SK-N-SH (cell line): ENCODE results near the gene PTK7. TPM values are rescaled to one million over a fixed set of nuclear protein-coding genes. Genes with fewer than 3 reads are reported as not detected.

Experiments
- CTCF ChIA-PET: fragments of 300-600, 350-600 bp; formaldehyde crosslinking; extraction: SDS; loops from one replicate; lab custom pipeline; 2021; lab: Yijun Ruan, JAX
- POLR2A ChIA-PET: fragments of 350-600 bp; sonication (Branson Sonifier 250); formaldehyde crosslinking; extraction: SDS; loops from one replicate; lab custom pipeline; 2020; ENCODE audit warnings: antibody characterized with exemption, inconsistent platforms; lab: Yijun Ruan, JAX
- DNase-seq: peaks from one replicate; pipeline ENCODE4 v3.0.0; 2012
- H2AFZ ChIP-seq: fragments of 200-600 bp; sonication (generic); 2 replicates; pipeline ENCODE4 v1.8.1; 2016; ENCODE audit warnings: antibody characterized with exemption, mild to moderate bottlenecking, low read depth
- H3F3A ChIP-seq: fragments of 200-600 bp; sonication (generic); replicated peaks from 2 replicates; pipeline ENCODE3; 2016; ENCODE audit warnings: antibody characterized with exemption, mild to moderate bottlenecking; ENCODE audit not compliant: insufficient read depth
- H3K27ac ChIP-seq, 2 experiments: fragments of 200-500 bp in 1 of 2; fragments of 200-600 bp in 1 of 2; sonication (Bioruptor generic) in 1 of 2; sonication (generic), shearing (Covaris generic) in 1 of 2; 2 replicates each; pipeline versions ENCODE4 v1.5.1 to v1.6.1; 2014 to 2016; ENCODE audit warnings: low read depth in 2 of 2, inconsistent platforms in 1 of 2, low read length in 1 of 2, mild to moderate bottlenecking in 1 of 2, mixed read lengths in 1 of 2
- H3K27me3 ChIP-seq: fragments of 200-600 bp; sonication (generic), shearing (Covaris generic); 2 replicates; pipeline ENCODE4 v1.6.1; 2016; ENCODE audit warnings: mixed run types; ENCODE audit not compliant: insufficient read depth
- H3K36me3 ChIP-seq, 2 experiments: fragments of 200-500 bp in 1 of 2; fragments of 200-600 bp in 1 of 2; sonication (Bioruptor generic) in 1 of 2; sonication (generic) in 1 of 2; replicated peaks in 1 of 2; 2 replicates each; pipeline versions ENCODE3 to v1.5.1; 2014 to 2016; ENCODE audit warnings: low read length in 1 of 2, mild to moderate bottlenecking in 1 of 2; ENCODE audit not compliant: insufficient read depth in 2 of 2, control insufficient read depth in 1 of 2
- H3K4me1 ChIP-seq, 2 experiments: fragments of 200-500 bp in 1 of 2; fragments of 200-600 bp in 1 of 2; sonication (Bioruptor generic) in 1 of 2; sonication (generic), shearing (Covaris generic) in 1 of 2; 2 replicates each; pipeline versions ENCODE4 v1.5.1 to v1.6.1; 2014 to 2016; ENCODE audit warnings: low read depth in 1 of 2, low read length in 1 of 2, mixed run types in 1 of 2; ENCODE audit not compliant: insufficient read depth in 2 of 2, control insufficient read depth in 1 of 2
- H3K4me2 ChIP-seq: fragments of 200-600 bp; sonication (generic), shearing (Covaris generic); 2 replicates; pipeline ENCODE4 v1.6.1; 2017; ENCODE audit warnings: mixed run types
- H3K4me3 ChIP-seq, 2 experiments: fragments of 200-500 bp in 1 of 2; fragments of 200-600 bp in 1 of 2; sonication (Bioruptor generic) in 1 of 2; sonication (generic), shearing (Covaris generic) in 1 of 2; 2 replicates each; pipeline versions ENCODE4 v1.5.1 to v1.8.1; 2014 to 2016; ENCODE audit warnings: low read depth in 2 of 2, inconsistent platforms in 1 of 2, low read length in 1 of 2, mild to moderate bottlenecking in 1 of 2, mixed read lengths in 1 of 2, moderate library complexity in 1 of 2
- H3K79me2 ChIP-seq: fragments of 200-600 bp; sonication (generic); 2 replicates; pipeline ENCODE4 v1.8.1; 2017; ENCODE audit warnings: mild to moderate bottlenecking; ENCODE audit not compliant: insufficient read depth
- H3K9ac ChIP-seq: fragments of 200-600 bp; sonication (generic); 2 replicates; pipeline ENCODE4 v1.6.1; 2017; ENCODE audit warnings: mixed run types
- H3K9me2 ChIP-seq: fragments of 200-600 bp; sonication (generic); 2 replicates; pipeline ENCODE4 v1.6.1; 2017; ENCODE audit warnings: mixed run types
- H3K9me3 ChIP-seq: fragments of 200-600 bp; sonication (generic); 2 replicates; pipeline ENCODE4 v1.6.1; 2017; ENCODE audit warnings: mixed run types, mild to moderate bottlenecking, moderate library complexity
- H4K20me1 ChIP-seq: fragments of 200-600 bp; sonication (generic); 2 replicates; pipeline ENCODE4 v1.6.1; 2017; ENCODE audit warnings: mild to moderate bottlenecking, mixed run types; ENCODE audit not compliant: insufficient read depth
- ELF1 ChIP-seq: IDR thresholded peaks from 2 replicates; pipeline ENCODE4 v1.4.0; 2012
- EP300 ChIP-seq, 2 experiments: IDR thresholded peaks; 2 replicates each; pipeline versions ENCODE4 v1.4.0 to v1.6.1; 2012; ENCODE audit warnings: borderline replicate concordance in 1 of 2, low read depth in 1 of 2, low read length in 1 of 2
- FOSL2 ChIP-seq: IDR thresholded peaks from 2 replicates; pipeline ENCODE4 v1.4.0; 2012; ENCODE audit warnings: low read depth, mild to moderate bottlenecking, moderate library complexity, borderline replicate concordance
- FOXM1 ChIP-seq: IDR thresholded peaks from 2 replicates; pipeline ENCODE4 v1.4.0; 2012; ENCODE audit warnings: low read depth, mild to moderate bottlenecking
- GATA2 ChIP-seq: sonication (generic); formaldehyde crosslinking; IDR thresholded peaks from 2 replicates; pipeline ENCODE4 v1.5.0; 2020; ENCODE audit warnings: mild to moderate bottlenecking, missing genetic modification reagents
- JUND ChIP-seq: IDR thresholded peaks from 2 replicates; pipeline ENCODE4 v1.4.0; 2012
- MAX ChIP-seq: IDR thresholded peaks from 2 replicates; pipeline ENCODE4 v1.4.0; 2012; ENCODE audit warnings: low read depth
- MXI1 ChIP-seq: IDR thresholded peaks from 2 replicates; pipeline ENCODE4 v1.6.1; 2012; ENCODE audit warnings: mild to moderate bottlenecking, low read depth, low read length, improper control_type of control experiment
- NFIC ChIP-seq: IDR thresholded peaks from 2 replicates; pipeline ENCODE4 v1.4.0; 2012; ENCODE audit warnings: borderline replicate concordance
- POLR2AphosphoS5 ChIP-seq: IDR thresholded peaks from 2 replicates; pipeline ENCODE4 v1.6.1; 2012; ENCODE audit warnings: low read depth, low read length
- RAD21 ChIP-seq: IDR thresholded peaks from 2 replicates; pipeline ENCODE4 v1.6.1; 2012; ENCODE audit warnings: mild to moderate bottlenecking, low read length
- RXRA ChIP-seq: IDR thresholded peaks from 2 replicates; pipeline ENCODE4 v1.4.0; 2012; ENCODE audit warnings: low read depth, mild to moderate bottlenecking, borderline replicate concordance
- SIN3A ChIP-seq: IDR thresholded peaks from 2 replicates; pipeline ENCODE4 v1.6.1; 2012; ENCODE audit warnings: low read depth, mild to moderate bottlenecking, low read length, moderate library complexity, borderline replicate concordance
- SMC3 ChIP-seq: IDR thresholded peaks from 2 replicates; pipeline ENCODE4 v1.6.1; 2012; ENCODE audit warnings: low read depth, low read length, improper control_type of control experiment
- TAF1 ChIP-seq: IDR thresholded peaks from 2 replicates; pipeline ENCODE4 v1.6.1; 2012; ENCODE audit warnings: low read depth, mild to moderate bottlenecking, low read length, moderate library complexity, borderline replicate concordance
- TCF12 ChIP-seq: IDR thresholded peaks from 2 replicates; pipeline ENCODE4 v1.4.0; 2012
- TEAD4 ChIP-seq: IDR thresholded peaks from 2 replicates; pipeline ENCODE4 v1.4.0; 2012; ENCODE audit warnings: mild to moderate bottlenecking, borderline replicate concordance; ENCODE audit not compliant: insufficient read depth
- USF1 ChIP-seq: IDR thresholded peaks from 2 replicates; pipeline ENCODE4 v1.4.0; 2012; ENCODE audit warnings: low read depth, borderline replicate concordance
- USF2 ChIP-seq: fragments of 150-350 bp; IDR thresholded peaks from 2 replicates; pipeline ENCODE4 v1.6.1; 2017; ENCODE audit warnings: antibody characterized with exemption, low read length, low read depth, borderline replicate concordance
- YY1 ChIP-seq: IDR thresholded peaks from 2 replicates; pipeline ENCODE4 v1.4.0; 2012; ENCODE audit warnings: low read depth, mild to moderate bottlenecking
- ZBTB33 ChIP-seq: IDR thresholded peaks from 2 replicates; pipeline ENCODE4 v1.4.0; 2012; ENCODE audit warnings: low read depth, borderline replicate concordance
- WGBS: methylation state at CpG from one replicate; pipeline ENCODE4 v1.1.6; 2017; ENCODE audit warnings: low lambda C conversion rate; 5-methylcytosine and 5-hydroxymethylcytosine counted together
- polyA plus RNA-seq, 3 experiments: library from polyadenylated mRNA; depleted of rRNA; stranded (reverse); fragments of >200 nt; gene quantifications; 2 replicates each; pipeline ENCODE4 v1.2.3, GENCODE V29; 2012
- TF ChIP-seq, protein P1 (sequence below): fragments of 200-600 bp; sonication (generic); IDR thresholded peaks from 2 replicates; pipeline ENCODE4 v1.6.1; 2017; ENCODE audit warnings: antibody characterized with exemption, mild to moderate bottlenecking, moderate library complexity

Gene PTK7
- polyA plus RNA-seq, 1 of the 3 experiments (the other 2 are of a cell fraction): 105 TPM

DNA sequence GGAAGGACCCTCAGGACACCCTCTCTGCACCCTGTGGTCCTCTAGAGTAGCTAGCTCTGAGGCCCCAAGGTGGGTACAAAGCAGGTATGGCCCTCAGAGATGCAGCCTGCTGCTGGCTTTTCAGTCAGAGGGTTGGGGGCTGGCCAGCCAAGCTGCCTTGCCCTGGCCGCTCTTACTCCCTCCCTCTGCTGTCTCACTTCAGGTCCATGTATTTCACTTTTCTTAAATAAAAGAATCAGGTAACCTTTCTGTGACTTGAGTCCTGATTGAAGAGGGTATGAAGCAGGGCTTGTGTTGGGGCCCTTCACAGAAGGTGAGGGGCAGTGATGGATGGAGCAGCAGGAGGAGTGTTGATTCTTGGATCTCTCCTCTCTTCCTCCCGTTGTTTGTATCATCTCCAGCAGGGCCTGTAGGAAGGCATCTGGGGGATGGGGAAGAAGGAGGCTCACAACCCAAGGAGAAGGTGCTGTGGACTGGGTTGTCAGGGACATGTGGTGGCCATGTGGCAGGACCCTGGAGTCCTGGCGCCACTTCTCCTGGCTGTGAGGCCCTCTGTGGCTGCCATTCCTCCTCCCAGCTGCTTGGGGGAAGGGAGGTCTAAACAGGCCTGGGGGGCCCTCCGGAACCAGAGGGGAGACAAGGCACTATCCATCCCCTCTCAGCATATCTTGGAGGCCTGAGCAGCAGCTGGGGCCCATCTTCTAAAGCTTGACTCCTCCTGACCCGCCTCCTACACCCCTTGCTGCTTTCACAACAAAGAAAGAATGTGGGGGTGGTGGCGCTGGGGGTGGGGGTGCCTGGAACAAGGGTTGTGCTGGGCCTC, 1.1 kb upstream of the PTK7 start (continued):
- no peak for TF ChIP-seq YY1

DNA sequence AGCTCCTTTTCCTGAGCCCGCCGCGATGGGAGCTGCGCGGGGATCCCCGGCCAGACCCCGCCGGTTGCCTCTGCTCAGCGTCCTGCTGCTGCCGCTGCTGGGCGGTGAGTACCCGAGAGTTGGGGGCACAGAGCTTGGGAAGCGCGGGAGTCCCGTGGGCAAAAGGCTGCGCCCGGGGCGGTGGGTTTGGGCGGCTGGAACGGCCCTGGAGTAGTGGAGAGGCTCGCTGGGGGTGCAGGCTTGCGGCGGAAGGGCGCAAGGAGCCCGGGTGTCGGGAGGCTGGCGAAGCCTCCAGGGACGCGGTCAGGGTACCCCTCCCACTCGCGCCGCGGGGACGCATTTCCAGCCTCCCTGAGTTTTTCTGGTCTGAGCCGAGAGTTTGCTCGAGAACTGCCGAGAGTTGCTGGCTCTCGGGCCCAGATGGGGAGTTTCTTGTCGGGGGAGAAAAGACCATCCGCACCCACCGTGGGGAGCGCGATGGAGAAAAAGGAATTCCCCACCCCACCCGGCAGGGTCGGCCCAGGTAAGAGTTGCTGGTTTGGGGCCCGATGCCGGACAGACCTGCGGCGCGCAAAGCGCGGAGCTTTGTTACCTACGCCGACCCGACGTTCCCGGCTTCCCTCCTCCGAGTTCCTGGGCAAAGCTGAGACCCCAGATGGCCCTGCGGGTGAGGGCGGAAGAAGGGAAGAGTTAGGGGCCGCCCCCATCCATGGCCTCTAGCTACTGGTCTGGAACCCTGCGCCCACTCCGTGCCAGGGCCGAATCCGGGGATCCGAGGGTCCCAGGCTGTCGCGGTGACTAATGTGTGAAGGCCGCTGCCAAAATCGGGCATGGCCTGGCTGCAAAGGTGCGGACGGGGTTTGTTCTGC, 584 bp downstream of the PTK7 start:
- Histone ChIP-seq H3K9ac (peak overlapping the region; percentile 96), H3K4me2 (peak overlapping the region; percentile 93), H3K27ac (peak overlapping the region; percentile 71 to 86)
- CTCF ChIA-PET: interaction anchor here (0.6 to 4.4 kb wide), 13 partner anchors 13 to 430 kb away, joined by 3 to 29 read pairs (median 5); partner anchors contain the start of genes KLC4, MRPL2 and TTBK1
- no peak for TF ChIP-seq RXRA
- TF ChIP-seq TEAD4: no peak
- no peak for TF ChIP-seq EP300 (IDR thresholded peaks at IDR 0.05; ENCODE audit: borderline replicate concordance in 1 of 2, low read depth in 1 of 2, low read length in 1 of 2)
- no peak for TF ChIP-seq YY1
- TF ChIP-seq MAX: no peak
- TF ChIP-seq FOXM1: no peak
- TF ChIP-seq GATA2: no peak
- peak; percentile 61; the same call in 1 of the 2 replicates for TF ChIP-seq TAF1
- TF ChIP-seq, protein P1, sequence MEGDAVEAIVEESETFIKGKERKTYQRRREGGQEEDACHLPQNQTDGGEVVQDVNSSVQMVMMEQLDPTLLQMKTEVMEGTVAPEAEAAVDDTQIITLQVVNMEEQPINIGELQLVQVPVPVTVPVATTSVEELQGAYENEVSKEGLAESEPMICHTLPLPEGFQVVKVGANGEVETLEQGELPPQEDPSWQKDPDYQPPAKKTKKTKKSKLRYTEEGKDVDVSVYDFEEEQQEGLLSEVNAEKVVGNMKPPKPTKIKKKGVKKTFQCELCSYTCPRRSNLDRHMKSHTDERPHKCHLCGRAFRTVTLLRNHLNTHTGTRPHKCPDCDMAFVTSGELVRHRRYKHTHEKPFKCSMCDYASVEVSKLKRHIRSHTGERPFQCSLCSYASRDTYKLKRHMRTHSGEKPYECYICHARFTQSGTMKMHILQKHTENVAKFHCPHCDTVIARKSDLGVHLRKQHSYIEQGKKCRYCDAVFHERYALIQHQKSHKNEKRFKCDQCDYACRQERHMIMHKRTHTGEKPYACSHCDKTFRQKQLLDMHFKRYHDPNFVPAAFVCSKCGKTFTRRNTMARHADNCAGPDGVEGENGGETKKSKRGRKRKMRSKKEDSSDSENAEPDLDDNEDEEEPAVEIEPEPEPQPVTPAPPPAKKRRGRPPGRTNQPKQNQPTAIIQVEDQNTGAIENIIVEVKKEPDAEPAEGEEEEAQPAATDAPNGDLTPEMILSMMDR: no peak
- no peak for TF ChIP-seq NFIC
- TF ChIP-seq MXI1: peak; percentile 60; the same call in 1 of the 2 replicates
- no peak; the same call in 1 of the 2 replicates for TF ChIP-seq POLR2AphosphoS5
- peak; percentile 43; the same call in 1 of the 2 replicates for TF ChIP-seq SIN3A
- TF ChIP-seq USF1: no peak
- no peak for TF ChIP-seq SMC3
- TF ChIP-seq RAD21: no peak
- TF ChIP-seq ELF1: peak; percentile 53
- TF ChIP-seq USF2: no peak
- peak; percentile 29; the same call in 1 of the 2 replicates for TF ChIP-seq JUND
- no peak for TF ChIP-seq TCF12
- TF ChIP-seq FOSL2: peak; percentile 4; the same call in 1 of the 2 replicates
- 0 out of 2 replicates have a peak, but pooled peaks have one; percentile 9 for TF ChIP-seq ZBTB33
- TF ChIP-seq, all 33 proteins: peak for 7
- POLR2A ChIA-PET: interaction anchor here (0.8 to 2.6 kb wide), 12 partner anchors 10 to 147 kb away, joined by 3 to 21 read pairs (median 5); partner anchors contain the start of genes CNPY3, CUL7, KLC4 and MRPL2
- DNase-seq: peak; percentile 80
- Histone ChIP-seq H3K79me2 (peaks cover 54% of the 10 kb centered on the region), H3K9me3 (no peaks in the 10 kb centered on the region), H3F3A (no peaks in the 10 kb centered on the region), H3K9me2 (no peaks in the 10 kb centered on the region), H3K4me3 (peak overlapping the region; percentile 81 to 90), H3K27me3 (no peaks in the 10 kb centered on the region), H3K36me3 (peaks cover 0 to 9% of the 10 kb centered on the region in 2 experiments), H4K20me1 (peaks cover 24% of the 10 kb centered on the region; the same call in 1 of the 2 replicates), H3K4me1 (peaks cover 14 to 23% of the 10 kb centered on the region in 2 experiments; a peak in 2 of 4 replicates), H2AFZ (peak overlapping the region; percentile 76)
- WGBS: 9% methylated on average over 31 of the region's 72 CpGs
